Placental pericyte (primary cell): Measurements from ENCODE around the gene TMEM269. TPM values are rescaled to one million over a fixed set of nuclear protein-coding genes. Genes with fewer than 3 reads are reported as not detected.

ENCODE experiments used
- total RNA-seq: library from RNA; depleted of rRNA; stranded (reverse); fragments of >200 nt; gene quantifications from 2 replicates; pipeline ENCODE4 v1.2.3, GENCODE V29; 2012

The TMEM269 gene, protein sequence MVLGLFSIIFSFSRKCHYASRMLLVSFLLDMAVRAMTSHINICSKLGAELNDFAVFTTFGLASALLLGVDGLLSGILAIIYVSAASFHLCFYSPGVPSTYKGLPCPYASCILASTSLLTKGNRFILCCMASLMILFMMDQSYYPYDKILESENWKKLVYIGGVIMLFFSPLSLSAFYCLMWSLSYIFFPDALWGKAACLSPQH
- total RNA-seq = under 0.01 TPM in 1 of 2 replicates, not detected in the other

DNA sequence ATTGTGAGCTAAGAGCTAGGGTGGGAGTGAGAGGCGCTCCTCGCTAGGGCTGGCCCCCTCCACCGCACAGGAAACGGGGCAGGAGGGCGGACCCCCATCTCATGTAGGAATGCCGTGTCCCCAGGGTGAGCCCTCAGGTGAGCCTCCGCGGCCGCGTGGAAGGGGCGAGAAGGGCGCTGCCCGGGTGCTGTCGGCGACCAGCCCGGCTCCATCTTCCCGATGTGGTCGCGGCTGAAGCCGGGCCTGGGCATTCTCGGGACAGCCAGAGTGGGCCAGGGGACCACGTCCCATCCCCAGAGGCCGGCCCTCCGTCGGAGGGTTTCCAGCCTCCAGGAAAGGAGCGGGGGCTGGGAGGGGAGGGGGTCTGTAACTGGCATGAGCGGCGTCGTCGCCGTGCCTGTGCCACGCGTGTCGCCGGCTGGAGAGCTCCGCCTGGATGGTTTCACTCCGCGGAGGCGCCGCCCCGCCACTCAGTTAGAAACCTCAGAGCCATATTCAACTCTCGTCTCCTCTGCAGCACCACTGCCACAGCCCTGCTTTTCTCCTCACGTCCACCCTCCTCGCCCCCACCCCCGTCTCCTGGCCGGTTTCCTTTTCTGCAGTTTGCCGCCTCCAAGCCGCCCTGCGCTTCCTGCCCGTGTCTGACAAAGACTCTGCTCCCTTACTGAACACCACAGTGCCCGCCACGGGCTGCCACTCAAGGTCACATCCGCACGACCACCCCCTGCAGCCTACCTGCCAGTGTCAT, at the start of gene TMEM269:
Gene TMEM269, plus strand, starts transcription at position 46 of the 748 bp plus-strand sequence. CDS start 4,903 bp downstream, outside the sequence.

DNA sequence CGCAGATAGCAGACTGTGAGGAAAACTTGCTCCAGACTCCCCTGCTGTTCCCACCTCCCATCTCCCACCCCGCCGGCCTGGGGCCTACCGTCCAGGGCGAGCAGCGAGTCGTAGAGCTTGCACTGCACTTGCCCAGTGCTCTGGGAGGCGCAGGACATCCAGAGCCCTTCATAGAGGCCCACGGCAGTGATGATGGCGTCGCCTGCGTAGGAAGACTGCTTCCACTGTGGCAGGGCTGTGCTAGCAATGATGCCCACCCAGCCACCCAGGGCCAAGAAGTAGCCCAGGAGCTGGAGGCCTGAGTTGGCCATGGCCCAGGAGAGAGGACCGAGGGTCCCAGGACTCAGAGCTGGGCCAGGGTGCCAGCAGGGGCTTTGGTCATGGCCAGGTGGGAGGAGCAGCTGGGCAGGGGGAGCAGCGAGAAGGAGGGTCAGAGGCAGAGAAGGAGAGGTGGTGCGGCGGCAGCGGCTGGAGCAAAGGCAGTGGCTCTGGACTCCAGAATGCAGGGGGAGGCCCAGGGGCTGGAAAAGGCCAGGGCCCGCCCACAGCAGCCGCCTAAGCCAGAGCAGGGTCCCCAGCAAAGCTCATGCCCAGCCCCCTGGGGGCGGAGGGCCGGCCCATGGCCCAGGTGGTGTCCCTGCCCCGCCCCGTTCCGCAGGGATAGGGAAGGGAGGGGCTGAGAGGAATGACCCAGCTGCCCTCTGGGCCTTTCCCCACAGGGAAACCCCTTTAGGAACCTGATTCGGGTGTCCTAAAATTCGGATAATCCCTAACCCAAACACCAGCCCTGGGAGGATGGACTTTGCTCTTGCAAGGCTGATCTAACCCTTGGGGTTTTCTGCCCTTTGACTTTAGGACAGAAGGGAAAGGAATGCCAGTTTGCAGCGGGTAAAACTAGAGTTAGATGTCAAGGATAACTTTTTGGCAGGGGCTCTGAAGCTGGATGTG, 44.8 kb upstream of the TMEM269 start, which contains the start of gene CLDN19:
Gene CLDN19, minus strand, starts transcription at position 484 of the 948 bp plus-strand sequence. Its CDS starts 173 bp downstream, at position 311.

DNA sequence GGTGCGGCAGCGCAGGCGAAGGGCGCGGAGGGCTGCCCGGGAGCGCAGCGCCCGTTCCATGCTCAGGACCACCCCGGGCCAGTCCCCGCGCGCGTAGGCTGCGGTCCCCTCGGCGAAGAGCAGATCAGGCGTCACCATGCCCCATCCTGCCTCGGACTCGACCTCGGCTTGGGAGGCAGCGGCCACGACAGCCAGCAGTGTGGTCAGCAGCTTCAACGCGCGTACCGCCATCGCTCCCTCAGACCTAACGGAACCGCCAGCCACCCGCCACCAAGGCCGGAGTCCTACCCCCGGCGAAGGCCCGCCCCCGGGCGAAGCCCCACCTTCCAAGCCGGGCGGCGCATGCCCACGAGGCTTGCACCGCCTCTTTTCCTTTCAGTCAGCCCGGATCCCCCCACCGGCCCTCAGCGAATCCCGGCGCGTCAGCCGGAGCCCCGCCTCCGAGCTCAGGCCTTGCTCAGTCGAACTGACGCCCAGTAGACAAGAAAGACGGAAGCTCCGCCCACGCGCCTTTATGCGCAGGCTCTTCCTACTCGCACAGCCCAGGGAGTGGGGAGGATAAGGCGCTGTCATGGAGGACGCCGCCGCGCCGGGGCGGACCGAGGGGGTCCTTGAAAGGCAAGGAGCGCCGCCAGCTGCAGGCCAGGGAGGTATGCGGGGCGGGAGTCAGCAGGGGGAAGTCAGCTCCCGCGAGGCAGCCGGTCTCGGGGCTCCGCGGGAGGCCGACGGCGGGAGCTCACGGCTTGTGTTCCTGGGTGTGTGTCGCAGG, 17.9 kb upstream of the TMEM269 start, which contains the start of the genes C1orf50 and P3H1:
Gene C1orf50, plus strand, starts transcription at position 509 of the 769 bp plus-strand sequence. Its CDS starts 63 bp downstream, at position 572.
Gene P3H1, minus strand, starts transcription at position 288 of the 769 bp plus-strand sequence. Its CDS starts 57 bp downstream, at position 231.

DNA sequence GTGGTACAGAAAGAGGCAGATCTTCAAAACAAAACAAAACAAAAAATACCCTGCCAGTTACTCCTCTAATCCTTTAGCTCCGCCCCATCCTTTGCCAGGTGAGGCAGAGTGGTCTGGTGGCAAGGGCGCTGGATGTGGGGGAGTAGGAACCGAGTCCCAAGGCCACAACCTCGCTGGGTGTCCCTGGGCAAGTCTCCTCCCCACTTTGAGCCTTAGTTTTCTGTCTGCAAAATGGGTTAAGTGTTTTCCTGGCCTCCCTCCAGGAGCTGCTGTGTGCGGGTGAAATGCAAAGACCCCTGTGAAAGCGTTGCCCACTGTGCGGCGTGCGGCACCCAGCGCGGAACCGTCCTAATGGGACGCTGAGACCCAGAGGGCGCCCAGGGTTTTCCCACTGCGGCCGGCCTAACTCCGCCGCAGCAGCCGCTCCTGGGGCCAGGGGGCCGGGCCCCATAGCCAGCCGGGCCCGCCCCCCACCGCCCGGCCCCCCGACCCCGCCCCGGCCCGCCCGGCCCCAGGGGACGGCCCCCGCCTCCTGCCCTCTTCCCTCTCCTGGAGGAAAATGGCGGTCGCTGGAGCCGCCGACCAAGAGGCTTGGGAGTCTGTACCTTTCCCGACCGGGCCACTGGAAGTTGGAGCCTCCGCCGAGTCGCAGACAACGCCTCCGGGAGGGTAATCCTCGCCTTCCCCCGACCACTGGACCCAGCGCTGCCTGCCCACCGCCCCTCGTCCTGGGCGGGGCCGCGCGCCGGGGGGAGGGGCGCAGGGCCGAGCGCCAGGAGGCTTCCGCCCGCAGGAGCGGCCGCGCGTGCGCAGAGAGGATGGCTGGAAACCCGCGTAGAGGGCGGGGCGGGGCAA, 32.0 kb downstream of the TMEM269 start, which contains the start of the genes ERMAP and SVBP:
Gene ERMAP, plus strand, starts transcription at position 538 of the 855 bp plus-strand sequence. CDS start 13,327 bp downstream, outside the sequence.
Gene SVBP, minus strand, starts transcription at position 813 of the 855 bp plus-strand sequence. CDS start 853 bp downstream, outside the sequence.

DNA sequence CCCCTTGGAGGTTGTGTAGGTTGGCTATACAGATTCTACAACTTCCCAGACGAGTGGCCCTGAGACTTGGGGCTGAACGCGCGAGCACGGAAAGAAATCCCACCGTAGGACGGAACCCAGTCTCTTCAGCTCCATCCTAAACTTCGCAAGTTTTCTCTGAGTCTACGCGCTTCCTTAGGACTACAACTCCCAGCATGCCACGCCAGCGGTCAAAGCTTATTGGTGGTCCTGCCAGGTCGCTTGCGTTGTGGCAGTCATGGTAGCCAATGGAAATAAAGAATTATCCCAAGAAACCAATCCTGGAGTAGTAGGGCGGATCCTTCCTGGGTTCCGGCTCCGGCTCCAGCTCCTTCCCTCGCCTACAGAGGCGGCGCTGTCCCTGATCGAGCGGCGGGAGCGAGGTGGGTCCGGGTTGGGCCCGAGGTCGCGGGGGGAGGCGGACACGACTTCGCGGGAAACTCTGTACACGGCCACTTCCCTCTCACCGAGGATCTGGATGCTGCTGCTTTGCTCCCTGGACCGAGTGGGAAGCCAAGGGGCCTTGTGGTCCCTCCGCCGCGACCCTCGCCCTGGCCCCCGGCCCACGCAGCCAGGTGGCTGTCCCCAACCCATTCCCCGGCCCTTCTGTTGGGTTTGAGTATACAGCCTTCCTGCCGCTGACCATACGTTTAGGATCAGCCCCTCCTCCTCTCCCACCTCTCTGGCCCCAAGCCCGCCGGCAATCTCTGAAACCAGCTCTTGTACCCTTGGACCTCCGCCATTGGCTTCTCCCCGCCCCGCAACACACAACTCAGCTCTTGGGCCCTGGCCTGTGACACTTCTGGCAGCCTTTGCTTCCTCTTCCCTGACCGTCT, 61.7 kb downstream of the TMEM269 start, which contains the start of gene ZNF691:
Gene ZNF691, plus strand, starts transcription at position 357 of the 854 bp plus-strand sequence. CDS start 3,046 bp downstream, outside the sequence.

Other genes starting within 250 kb of the TMEM269 start
- gene PPIH, start 126.6 kb upstream of the TMEM269 start, total RNA-seq = 10.5 and 26.5 TPM in 2 replicates
- 547 and 612 TPM in 2 replicates for gene YBX1, start 102.6 kb upstream of the TMEM269 start, total RNA-seq
- gene CLDN19, start 44.8 kb upstream of the TMEM269 start, total RNA-seq = not detected in 2 replicates
- 173 and 243 TPM in 2 replicates for gene P3H1, start 18.0 kb upstream of the TMEM269 start, total RNA-seq
- gene C1orf50, start 17.7 kb upstream of the TMEM269 start, total RNA-seq = 3.3 TPM in 2 replicates
- 11.3 and 22.1 TPM in 2 replicates for gene ERMAP, start 32.1 kb downstream of the TMEM269 start, total RNA-seq
- 10.6 and 11.6 TPM in 2 replicates for gene SVBP, start 32.4 kb downstream of the TMEM269 start, total RNA-seq
- gene ZNF691, start 61.6 kb downstream of the TMEM269 start, total RNA-seq = 5.9 and 6.3 TPM in 2 replicates
- 118 and 246 TPM in 2 replicates for gene SLC2A1, start 173.9 kb downstream of the TMEM269 start, total RNA-seq